ENCODE results near the gene CENPL.

Gene CENPL

DNA sequence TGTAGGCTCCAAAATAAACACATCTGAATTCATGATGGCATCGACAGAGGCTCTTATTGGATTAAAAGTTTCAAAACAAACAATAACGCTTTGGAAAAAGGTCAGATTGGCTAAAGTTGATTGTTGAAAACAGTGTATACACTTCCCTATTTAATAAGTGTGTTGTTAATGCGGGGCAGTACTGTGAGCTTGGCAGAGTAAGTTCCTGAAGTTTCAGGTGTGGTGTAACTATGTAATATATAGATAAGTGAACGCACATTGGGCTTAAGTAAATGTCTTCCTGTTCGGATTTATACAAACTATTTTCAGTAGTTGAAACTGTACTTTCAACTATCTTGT, 44.3 kb upstream of the CENPL start:
- H3K27ac ChIP-seq (ENCODE audit: low read length, poor library complexity, severe bottlenecking), result peak overlapping the region; percentile 81
- peaks cover 21% of the 10 kb centered on the region for H3K79me1 ChIP-seq (replicated peaks; ENCODE audit: low read length, poor library complexity, severe bottlenecking)
- H3K14ac ChIP-seq (ENCODE audit: low read length in 2 of 2), result no peak overlapping the region
- peak overlapping the region; percentile 92 for H3K9ac ChIP-seq (ENCODE audit: low read length)
- H2BK5ac ChIP-seq (ENCODE audit: low read depth, low read length, poor library complexity, severe bottlenecking), result no peak overlapping the region
- H2BK15ac ChIP-seq (ENCODE audit: low read depth, poor library complexity, severe bottlenecking), result no peak overlapping the region
- peaks cover 15 to 58% of the 10 kb centered on the region in 2 experiments for H3K36me3 ChIP-seq (ENCODE audit: control insufficient read depth in 1 of 2, insufficient read depth in 2 of 2, low read depth in 1 of 2, low read length in 2 of 2)
- no peak overlapping the region for H4K91ac ChIP-seq (ENCODE audit: low read length)
- H3K27me3 ChIP-seq (ENCODE audit: control insufficient read depth in 1 of 2, insufficient read depth in 1 of 2, low read length in 2 of 2), result no peaks in the 10 kb centered on the region
- H3K4me1 ChIP-seq (ENCODE audit: control insufficient read depth, insufficient read depth, low read depth, low read length), result no peaks in the 10 kb centered on the region
- H3K18ac ChIP-seq (ENCODE audit: low read depth in 1 of 2, low read length in 2 of 2), result peak overlapping the region in 1 of 2 experiments; percentile 98
- peak overlapping the region in 1 of 2 experiments; percentile 91 for H3K4ac ChIP-seq (ENCODE audit: low read depth in 1 of 2, low read length in 2 of 2)
- peak overlapping the region; percentile 82 to 91 for H3K4me3 ChIP-seq (ENCODE audit: insufficient read depth in 1 of 2, low read depth in 1 of 2, low read length in 2 of 2)
- 8% methylated on average over 3 of the region's 5 CpGs for WGBS
- H2BK120ac ChIP-seq (ENCODE audit: low read depth, low read length), result no peak overlapping the region
- no peak overlapping the region for H2BK12ac ChIP-seq (ENCODE audit: low read length in 2 of 2)
- DNase-seq, result no peak
- no peak overlapping the region for H4K8ac ChIP-seq (ENCODE audit: low read length)
- no peak overlapping the region for H2AFZ ChIP-seq (ENCODE audit: low read depth, low read length)
- H3K23ac ChIP-seq (ENCODE audit: low read length in 2 of 2), result no peak overlapping the region
- H3K4me2 ChIP-seq (ENCODE audit: low read length, poor library complexity, severe bottlenecking), result peak overlapping the region; percentile 81
- no peaks in the 10 kb centered on the region for H3K9me3 ChIP-seq (ENCODE audit: control insufficient read depth, low read length)
- H2AK5ac ChIP-seq (ENCODE audit: low read length, severe bottlenecking), result no peak overlapping the region

DNA sequence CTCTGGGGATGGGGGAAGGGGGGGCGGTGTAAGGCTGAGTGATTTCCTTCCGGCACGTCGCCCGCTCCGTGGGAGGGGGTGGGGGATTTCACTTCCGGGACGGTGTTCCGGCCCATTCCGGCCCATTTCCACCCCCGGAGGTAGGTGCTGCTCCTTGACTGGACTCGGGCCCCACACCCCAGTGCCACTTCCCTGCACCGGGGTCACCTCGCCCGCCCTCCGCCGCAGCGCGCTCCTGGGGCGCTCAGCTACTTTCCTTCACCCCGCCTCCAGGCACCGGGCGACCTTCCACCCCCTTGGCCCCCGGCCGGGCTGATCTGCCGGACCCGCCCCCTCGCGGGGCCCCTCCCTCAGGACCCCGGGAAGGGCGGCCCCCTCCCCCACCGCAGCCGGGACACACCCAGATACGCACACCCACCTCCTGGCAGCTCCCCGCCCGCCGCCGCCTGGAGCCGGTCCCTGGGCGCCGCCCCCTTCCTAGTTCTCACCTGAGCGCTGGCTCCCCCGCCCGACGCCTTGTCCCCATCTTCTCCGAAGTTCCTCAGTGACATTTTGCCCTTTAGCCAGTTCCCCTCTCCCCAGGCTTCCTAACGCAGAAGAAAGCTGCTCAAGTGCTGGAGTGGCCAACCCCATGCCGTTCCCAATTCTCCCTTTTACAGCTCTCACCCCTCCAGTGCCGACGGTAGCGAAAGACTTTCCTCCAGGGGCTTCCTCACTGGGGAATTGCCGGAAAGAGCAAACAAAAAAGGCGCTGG, 43.8 kb upstream of the CENPL start, which contains the start of gene ZBTB37:
ZBTB37 (plus strand) TSS at position 115 of the 755 bp plus-strand sequence. CDS start 1,846 bp downstream, outside the sequence.
- Histone ChIP-seq H3K4me3 (ENCODE audit: insufficient read depth in 1 of 2, low read depth in 1 of 2, low read length in 2 of 2) (peak within 1 kb of the TSS; percentile 82 to 91), H3K14ac (ENCODE audit: low read length in 2 of 2) (peak within 1 kb of the TSS in 1 of 2 experiments; percentile 99), H4K8ac (ENCODE audit: low read length) (peak within 1 kb of the TSS; percentile 94), H3K27ac (ENCODE audit: low read length, poor library complexity, severe bottlenecking) (peak within 1 kb of the TSS; percentile 81), H3K4ac (ENCODE audit: low read depth in 1 of 2, low read length in 2 of 2) (peak within 1 kb of the TSS; percentile 91 to 97), H2BK12ac (ENCODE audit: low read length in 2 of 2) (peak within 1 kb of the TSS; percentile 18 to 89), H3K36me3 (ENCODE audit: control insufficient read depth in 1 of 2, insufficient read depth in 2 of 2, low read depth in 1 of 2, low read length in 2 of 2) (peaks cover 12 to 60% of the 10 kb centered on the region in 2 experiments), H3K79me1 (replicated peaks; ENCODE audit: low read length, poor library complexity, severe bottlenecking) (peaks cover 21% of the 10 kb centered on the region), H3K18ac (ENCODE audit: low read depth in 1 of 2, low read length in 2 of 2) (peak within 1 kb of the TSS; percentile 98 to 100), H2AK5ac (ENCODE audit: low read length, severe bottlenecking) (peak within 1 kb of the TSS; percentile 72), H2BK5ac (ENCODE audit: low read depth, low read length, poor library complexity, severe bottlenecking) (peak within 1 kb of the TSS; percentile 93), H2BK120ac (ENCODE audit: low read depth, low read length) (peak within 1 kb of the TSS; percentile 92), H3K23ac (ENCODE audit: low read length in 2 of 2) (peak within 1 kb of the TSS in 1 of 2 experiments; percentile 27), H2BK15ac (ENCODE audit: low read depth, poor library complexity, severe bottlenecking) (peak within 1 kb of the TSS; percentile 86), H3K4me2 (ENCODE audit: low read length, poor library complexity, severe bottlenecking) (peak within 1 kb of the TSS; percentile 81), H2AFZ (ENCODE audit: low read depth, low read length) (peak within 1 kb of the TSS; percentile 77), H4K91ac (ENCODE audit: low read length) (peak within 1 kb of the TSS; percentile 96), H3K9ac (ENCODE audit: low read length) (peak within 1 kb of the TSS; percentile 92), H3K9me3 (ENCODE audit: control insufficient read depth, low read length) (no peaks in the 10 kb centered on the region), H3K27me3 (ENCODE audit: control insufficient read depth in 1 of 2, insufficient read depth in 1 of 2, low read length in 2 of 2) (no peaks in the 10 kb centered on the region), H3K4me1 (ENCODE audit: control insufficient read depth, insufficient read depth, low read depth, low read length) (no peaks in the 10 kb centered on the region)
- under 1% methylated on average over 44 of the region's 53 CpGs for WGBS
- DNase-seq, result peak; percentile 47

DNA sequence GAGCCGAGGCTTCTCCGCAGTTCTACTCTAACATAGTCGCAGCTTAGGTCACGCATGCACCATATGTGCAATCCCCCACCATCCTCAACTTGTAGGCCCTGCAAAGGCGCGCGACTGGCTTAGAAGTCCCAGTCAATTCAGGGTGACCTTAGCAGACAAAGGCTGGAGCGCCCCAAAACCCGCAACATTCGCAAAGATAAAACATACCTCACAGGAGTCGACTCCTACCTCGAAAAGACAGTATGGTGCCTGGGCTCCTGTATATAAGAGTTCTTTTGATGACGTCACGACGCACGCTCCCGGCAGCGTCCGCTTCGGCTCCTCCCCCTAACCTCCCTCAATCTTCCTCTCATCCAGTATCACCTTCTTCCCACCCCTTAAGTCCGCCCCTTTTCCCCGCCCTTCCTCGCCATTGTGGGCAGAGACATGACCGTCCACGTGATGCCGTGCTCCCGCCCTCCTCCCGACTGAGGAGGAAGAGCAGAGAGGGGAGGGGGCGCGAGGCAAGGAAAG, 43.1 kb upstream of the CENPL start, which contains the start of gene GAS5:
GAS5 (minus strand) TSS at position 237 of the 513 bp plus-strand sequence.
- Histone ChIP-seq H3K9ac (ENCODE audit: low read length) (peak within 1 kb of the TSS; percentile 92), H3K79me1 (replicated peaks; ENCODE audit: low read length, poor library complexity, severe bottlenecking) (peaks cover 18% of the 10 kb centered on the region), H3K23ac (ENCODE audit: low read length in 2 of 2) (peak within 1 kb of the TSS in 1 of 2 experiments; percentile 27), H3K27me3 (ENCODE audit: control insufficient read depth in 1 of 2, insufficient read depth in 1 of 2, low read length in 2 of 2) (no peaks in the 10 kb centered on the region), H3K14ac (ENCODE audit: low read length in 2 of 2) (peak within 1 kb of the TSS in 1 of 2 experiments; percentile 99), H3K18ac (ENCODE audit: low read depth in 1 of 2, low read length in 2 of 2) (peak within 1 kb of the TSS; percentile 98 to 100), H2BK15ac (ENCODE audit: low read depth, poor library complexity, severe bottlenecking) (peak within 1 kb of the TSS; percentile 86), H2BK5ac (ENCODE audit: low read depth, low read length, poor library complexity, severe bottlenecking) (peak within 1 kb of the TSS; percentile 93), H4K91ac (ENCODE audit: low read length) (peak within 1 kb of the TSS; percentile 96), H3K27ac (ENCODE audit: low read length, poor library complexity, severe bottlenecking) (peak within 1 kb of the TSS; percentile 81), H2AK5ac (ENCODE audit: low read length, severe bottlenecking) (peak within 1 kb of the TSS; percentile 72), H2AFZ (ENCODE audit: low read depth, low read length) (peak within 1 kb of the TSS; percentile 77), H3K9me3 (ENCODE audit: control insufficient read depth, low read length) (no peaks in the 10 kb centered on the region), H3K4me1 (ENCODE audit: control insufficient read depth, insufficient read depth, low read depth, low read length) (no peaks in the 10 kb centered on the region), H2BK120ac (ENCODE audit: low read depth, low read length) (peak within 1 kb of the TSS; percentile 92), H3K4ac (ENCODE audit: low read depth in 1 of 2, low read length in 2 of 2) (peak within 1 kb of the TSS; percentile 91 to 97), H3K4me2 (ENCODE audit: low read length, poor library complexity, severe bottlenecking) (peak within 1 kb of the TSS; percentile 81), H4K8ac (ENCODE audit: low read length) (peak within 1 kb of the TSS; percentile 94), H3K4me3 (ENCODE audit: insufficient read depth in 1 of 2, low read depth in 1 of 2, low read length in 2 of 2) (peak within 1 kb of the TSS; percentile 82 to 91), H3K36me3 (ENCODE audit: control insufficient read depth in 1 of 2, insufficient read depth in 2 of 2, low read depth in 1 of 2, low read length in 2 of 2) (peaks cover 17 to 60% of the 10 kb centered on the region in 2 experiments), H2BK12ac (ENCODE audit: low read length in 2 of 2) (peak within 1 kb of the TSS; percentile 18 to 89)
- WGBS, result 2% methylated on average over 18 of the region's 30 CpGs
- peak; percentile 100 for DNase-seq
